ENCODE results near the gene LAPTM4A.

DNA sequence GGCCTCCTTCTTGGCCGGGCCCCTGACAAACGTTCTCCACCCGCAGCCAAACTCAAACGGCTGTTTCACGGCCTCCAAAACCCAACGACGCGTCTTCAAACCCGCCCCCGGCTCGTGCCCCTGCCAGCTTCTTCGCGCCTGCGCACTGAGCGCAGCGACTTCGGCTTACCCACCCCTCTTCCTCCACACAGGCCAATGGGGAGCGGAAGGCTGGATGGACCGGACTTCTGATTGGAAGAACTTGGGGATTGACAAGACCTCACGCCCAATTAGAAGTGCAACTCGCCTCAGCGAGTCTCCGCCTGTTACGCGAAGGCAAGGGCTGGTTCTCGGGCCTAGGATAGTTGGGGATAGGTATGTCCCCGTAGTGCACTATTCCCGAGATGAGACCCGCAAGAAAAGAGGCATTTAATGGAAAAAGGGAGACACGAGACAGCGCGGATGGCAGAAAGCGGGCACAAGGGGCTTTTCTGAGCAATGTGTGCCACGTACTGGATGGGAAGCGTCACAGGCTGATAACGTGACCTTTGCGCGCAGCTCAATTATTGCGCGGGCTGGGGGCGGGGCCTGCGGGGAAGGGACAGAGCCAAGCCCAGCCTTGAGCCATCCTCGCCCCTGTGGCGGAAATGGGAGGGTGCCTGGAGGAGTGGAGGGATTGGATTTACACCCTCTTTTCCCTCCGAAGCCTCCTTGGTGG lies at the start of gene LAPTM4A:
- TF ChIP-seq POLR2AphosphoS5 (IDR thresholded peaks at IDR 0.05; ENCODE audit: low read depth): peak; percentile 63
- no peak for TF ChIP-seq CTCF (IDR thresholded peaks at IDR 0.05; ENCODE audit: insufficient read depth, low read length)
- peak; percentile 15 for TF ChIP-seq REST (IDR thresholded peaks at IDR 0.05; ENCODE audit: insufficient replicate concordance, low read depth)
- TF ChIP-seq SPI1 (IDR thresholded peaks at IDR 0.05; ENCODE audit: borderline replicate concordance, low read depth): no peak
- TF ChIP-seq GABPA (IDR thresholded peaks at IDR 0.05; ENCODE audit: low read depth): no peak
